ENCODE measurements around the gene RFTN1.

- TF ChIP-seq CTCF (IDR thresholded peaks at IDR 0.05) (no peak), POLR2A (IDR thresholded peaks at IDR 0.05) (no peak)
Measured at GRCh38 chr3:16301507-16301906, 212.0 kb downstream of the RFTN1 start.

All from lower leg skin (tissue), 3 donors.